Sigmoid colon (tissue), 4 donors: ENCODE measurements around the gene PRKG1.

ENCODE experiments used
- EP300 ChIP-seq, 4 donors: sonication (generic); formaldehyde crosslinking; IDR thresholded peaks; one replicate each; pipeline ENCODE4 v1.6.1; 2017; ENCODE audit warnings: antibody characterized with exemption in 4 of 4
- POLR2AphosphoS5 ChIP-seq, 4 donors: sonication (generic); formaldehyde crosslinking; IDR thresholded peaks; one replicate each; pipeline ENCODE4 v1.6.1; 2017; ENCODE audit warnings: antibody characterized with exemption in 4 of 4

- no peak for TF ChIP-seq EP300 (IDR thresholded peaks at IDR 0.05)
- TF ChIP-seq POLR2AphosphoS5 (IDR thresholded peaks at IDR 0.05): peak in 1 of 4 donors; percentile 13
These were observed 217.7 kb downstream of the PRKG1 start for GRCh38 chr10:51291961-51292360.
